HTERT RPE-1 (cell line): ENCODE measurements around the gene GFRA4.
"Not testable (repeated sequence)": the region's sequence is repeated elsewhere in the genome, so short reads cannot be mapped to it uniquely, and the experiment has no call there.

Experiments
- in situ Hi-C: fragments of 300-500 bp; cut with MboI; formaldehyde crosslinking; loops from 4 replicates; pipeline ENCODE4 v1.14.3; 2020; ENCODE audit warnings: low sequenced_read_pairs

The GFRA4 gene

DNA sequence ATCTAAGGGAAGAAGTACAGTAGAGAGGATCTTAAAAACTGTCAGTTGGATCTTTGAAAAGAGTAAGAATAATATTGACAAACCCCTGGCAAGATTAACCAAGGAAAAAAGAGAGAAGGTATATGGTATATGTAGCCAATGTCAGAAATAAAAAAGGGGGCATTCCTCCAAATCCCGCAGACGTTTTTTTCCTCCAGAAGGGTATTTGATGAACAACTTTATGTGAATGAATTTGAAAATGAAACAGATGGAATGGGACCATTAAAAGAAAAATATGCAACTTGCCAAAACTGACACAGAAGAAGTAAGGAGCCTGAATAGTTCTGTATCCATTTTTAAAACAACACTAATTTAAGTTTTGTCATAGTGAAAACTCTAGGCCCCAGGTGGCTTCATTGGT, 35.7 kb downstream of the GFRA4 start:
- in situ Hi-C loops = no loop called here

DNA sequence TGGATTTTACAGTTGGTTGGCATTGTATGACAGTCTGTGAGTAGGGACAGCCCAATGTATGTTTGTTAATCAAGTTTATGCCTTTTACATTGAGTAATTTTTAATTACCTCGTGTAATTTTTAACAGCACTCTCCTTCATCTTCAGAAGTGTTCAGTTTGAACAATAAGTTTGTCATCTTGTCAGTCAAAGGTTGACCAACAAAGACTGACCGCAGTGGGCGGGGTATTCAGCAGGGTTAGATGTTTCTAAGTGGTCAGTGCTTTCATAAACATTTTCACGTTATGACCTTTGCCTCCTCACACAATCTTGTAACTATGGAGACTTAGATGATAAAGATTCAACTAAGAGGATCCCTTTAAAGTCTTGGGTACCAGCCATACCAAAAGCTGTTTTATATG, 40.8 kb downstream of the GFRA4 start:
- in situ Hi-C loops = no loop called here

DNA sequence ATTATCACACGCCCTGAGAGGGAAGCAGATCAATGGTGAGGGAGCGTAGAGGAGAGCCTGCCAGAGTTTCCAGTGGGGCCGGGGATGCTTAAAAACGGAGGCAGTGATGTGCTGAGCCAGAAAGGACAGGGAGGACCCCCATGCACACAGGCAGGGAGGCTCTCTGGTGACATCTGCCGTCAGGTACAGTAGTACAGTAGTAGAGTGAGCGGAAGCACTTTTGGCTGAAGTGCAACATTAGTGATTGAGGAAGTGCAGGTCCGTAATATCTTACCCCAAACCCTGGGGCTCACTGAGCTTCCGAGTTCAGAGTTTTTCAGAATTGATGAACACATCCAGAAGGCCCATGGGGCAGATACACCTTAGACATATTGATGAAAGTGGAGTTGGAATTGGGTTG, 42.1 kb downstream of the GFRA4 start:
- in situ Hi-C loops = no loop called here

DNA sequence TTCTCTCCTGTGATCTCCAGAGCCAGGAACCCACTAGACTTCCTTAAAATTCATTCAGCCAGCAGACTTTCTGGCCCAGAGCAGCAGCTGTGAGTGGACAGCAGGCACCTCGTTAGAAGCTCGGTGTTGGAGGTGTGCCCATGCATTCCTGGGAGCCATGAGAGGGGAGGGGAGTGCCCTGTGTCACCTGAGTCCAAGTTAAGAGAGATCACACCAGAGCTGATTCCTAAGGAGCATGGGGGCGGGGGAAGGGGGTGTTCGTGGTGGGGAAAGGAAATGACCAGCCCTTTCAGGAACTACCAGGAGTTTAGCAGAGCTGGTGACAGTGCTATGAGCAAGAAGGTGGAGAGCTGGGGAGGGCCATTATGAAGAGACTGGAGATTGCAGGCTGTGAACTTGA, 46.9 kb downstream of the GFRA4 start:
- in situ Hi-C loops = no loop called here

DNA sequence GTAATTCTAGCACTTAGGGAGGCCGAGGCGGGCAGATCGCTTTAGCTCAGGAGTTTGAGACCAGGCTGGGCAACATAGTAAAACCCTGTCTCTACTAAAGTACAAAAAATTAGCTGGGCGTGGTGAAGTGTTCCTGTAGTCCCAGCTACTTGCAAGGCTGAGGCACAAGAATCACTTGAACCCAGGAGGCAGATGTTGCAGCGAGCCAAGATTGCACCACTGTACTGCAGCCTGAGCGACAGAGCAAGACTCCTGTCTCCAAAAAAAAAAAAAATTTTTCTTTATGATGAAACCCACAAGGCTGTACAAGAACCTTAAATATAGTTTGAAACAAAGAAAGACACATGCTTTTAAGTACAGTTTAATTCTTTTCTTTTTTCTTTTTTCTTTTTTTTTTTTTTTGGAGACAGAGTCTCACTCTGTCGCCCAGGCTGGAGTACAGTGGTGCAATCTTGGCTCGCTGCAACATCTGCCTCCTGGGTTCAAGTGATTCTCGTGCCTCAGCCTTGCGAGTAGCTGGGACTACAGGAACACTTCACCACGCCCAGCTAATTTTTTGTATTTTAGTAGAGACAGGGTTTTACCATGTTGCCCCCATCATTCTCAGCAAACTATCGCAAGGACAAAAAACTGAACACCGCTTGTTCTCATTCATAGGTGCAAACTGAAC, 47.9 kb downstream of the GFRA4 start:
- in situ Hi-C loops = not testable (repeated sequence)

DNA sequence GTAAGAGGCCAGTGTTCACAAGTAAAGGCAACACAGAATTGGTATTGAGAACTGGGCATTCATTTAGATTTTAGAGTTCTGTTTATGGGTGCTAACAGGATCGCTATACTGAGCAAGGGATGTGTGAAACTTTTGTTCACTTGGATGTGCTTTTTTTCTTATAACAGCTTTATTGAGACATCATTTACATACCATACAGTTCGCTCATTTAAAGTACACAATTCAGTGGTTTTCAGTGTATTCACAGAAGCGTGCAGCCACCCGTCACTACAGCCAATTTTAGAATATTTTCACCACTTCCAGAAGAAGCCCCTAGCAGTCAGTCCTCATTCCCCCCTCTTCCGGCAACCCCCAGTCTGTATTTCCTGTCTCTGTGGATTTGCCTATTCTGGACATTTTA, 48.7 kb downstream of the GFRA4 start:
- in situ Hi-C loops = no loop called here

DNA sequence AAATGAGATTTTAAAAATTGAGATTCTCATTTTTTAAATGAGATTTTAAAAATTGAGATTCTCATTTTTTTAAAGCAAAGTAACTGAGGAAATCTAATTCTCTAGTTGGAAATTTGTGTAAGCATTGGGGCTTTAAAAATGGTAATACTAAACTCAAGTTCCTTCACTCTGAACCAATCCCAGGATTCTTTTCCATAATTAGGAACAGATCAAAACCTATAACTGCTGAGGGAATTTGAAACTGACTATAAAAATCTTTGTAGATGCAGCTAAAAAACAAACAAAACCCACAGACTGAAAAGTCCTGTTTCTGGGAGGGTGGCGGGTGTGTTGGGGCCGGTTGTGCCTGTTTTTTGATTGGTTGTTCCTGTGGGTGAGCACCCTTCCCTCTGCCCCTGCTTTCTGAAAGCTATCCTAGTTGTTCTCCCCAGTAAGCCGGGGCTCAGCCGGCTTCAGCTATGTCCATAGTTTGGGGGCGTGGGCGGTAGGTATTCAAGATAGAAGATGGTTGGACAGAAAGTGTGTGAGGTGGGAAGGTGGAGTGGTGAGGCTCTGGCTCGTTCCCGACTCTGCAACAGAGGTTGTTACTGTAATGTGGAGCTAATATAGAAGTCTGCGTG, 49.3 kb downstream of the GFRA4 start:
- in situ Hi-C loops = no loop called here

DNA sequence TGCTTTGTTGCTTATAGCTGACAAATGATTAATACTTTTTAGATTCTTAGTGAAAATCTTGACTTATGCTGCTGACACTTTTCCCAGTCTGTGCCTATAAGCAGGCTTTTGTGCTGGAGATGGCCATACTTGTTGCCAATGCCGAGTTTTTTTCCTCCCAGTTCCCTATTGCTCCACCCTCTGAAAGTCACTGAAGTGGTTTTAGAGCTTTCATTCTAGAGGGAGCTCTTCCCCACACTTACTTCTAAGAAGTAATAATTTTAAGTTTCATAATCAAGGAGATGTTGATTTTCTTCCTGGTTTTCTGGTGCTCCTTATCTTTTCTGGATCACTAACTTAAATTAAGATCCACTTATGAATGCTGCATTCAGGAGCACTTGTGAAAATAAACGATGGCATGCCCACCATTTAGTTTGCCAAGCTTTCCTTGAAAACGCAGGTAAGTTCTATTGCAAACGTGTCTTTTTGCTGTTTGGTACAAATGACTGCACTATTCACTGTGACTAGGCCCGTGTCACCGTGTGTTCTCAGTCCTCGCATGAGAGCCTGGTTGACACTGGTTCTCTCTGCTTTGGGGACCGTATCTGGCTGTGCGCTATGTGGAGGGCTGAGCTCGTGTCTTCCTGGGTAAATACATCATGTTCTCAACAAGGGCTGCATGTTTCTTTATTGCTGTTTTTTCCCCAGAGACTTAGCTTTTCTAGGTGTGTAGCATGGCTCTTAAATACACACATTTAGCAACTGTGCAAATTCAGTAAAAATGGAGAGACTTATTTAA, 50.2 kb downstream of the GFRA4 start:
- in situ Hi-C loops = no loop called here

DNA sequence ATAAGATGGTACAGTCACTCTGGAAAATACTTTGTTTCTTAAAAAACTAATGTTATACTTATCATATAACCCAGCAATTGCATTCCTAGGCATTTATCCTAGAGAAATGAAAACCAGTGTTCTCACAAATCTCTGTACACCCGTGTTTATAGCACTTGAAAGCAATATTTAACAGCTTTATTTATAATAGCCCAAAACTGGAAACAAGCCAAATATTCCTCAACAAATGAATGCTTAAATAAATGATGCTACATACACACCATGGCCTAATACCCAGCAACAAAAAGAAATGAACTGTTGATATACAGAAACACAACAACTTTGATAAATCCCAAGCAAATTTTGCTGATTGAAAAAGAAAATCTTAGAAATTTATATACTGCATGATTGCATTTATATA, 51.3 kb downstream of the GFRA4 start:
- in situ Hi-C loops = no loop called here
